Testis (tissue), 2 donors: ENCODE data around the gene KLHDC10.

Experiments
- POLR2A ChIP-seq: fragments of 450-650 bp; IDR thresholded peaks from one replicate; pipeline ENCODE4 v1.6.1; 2017; ENCODE audit warnings: antibody characterized with exemption, mild to moderate bottlenecking, moderate library complexity
- TF ChIP-seq, protein P1 (sequence below), 3 experiments: fragments of 450-650 bp in 2 of 3; fragments of 200-600 bp in 1 of 3; sonication (generic) in 1 of 3; IDR thresholded peaks; one replicate each; pipeline ENCODE4 v1.5.1; 2016 to 2019; ENCODE audit warnings: antibody characterized with exemption in 3 of 3, mild to moderate bottlenecking in 2 of 3, moderate library complexity in 1 of 3

DNA sequence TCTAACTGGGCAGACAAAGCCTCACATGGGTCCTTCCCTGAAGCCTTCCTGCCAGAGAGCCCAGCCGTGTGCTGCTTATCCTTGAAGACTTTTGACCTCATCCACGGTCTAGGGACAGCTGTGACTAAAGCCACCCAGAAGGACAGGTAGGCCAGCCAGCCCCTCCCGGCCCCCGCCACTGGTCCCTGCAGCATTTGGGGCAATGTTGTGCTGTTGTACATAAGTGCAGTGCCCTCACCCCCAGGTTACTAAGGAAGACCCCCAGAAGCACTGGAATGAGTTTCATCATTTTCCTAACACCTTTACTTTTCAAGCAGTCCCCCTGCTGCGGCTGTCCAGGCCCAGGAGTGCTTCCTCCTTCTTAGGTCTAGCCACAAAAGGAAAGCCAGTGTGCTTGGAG is 91.9 kb downstream of the KLHDC10 start:
- TF ChIP-seq, protein P1, sequence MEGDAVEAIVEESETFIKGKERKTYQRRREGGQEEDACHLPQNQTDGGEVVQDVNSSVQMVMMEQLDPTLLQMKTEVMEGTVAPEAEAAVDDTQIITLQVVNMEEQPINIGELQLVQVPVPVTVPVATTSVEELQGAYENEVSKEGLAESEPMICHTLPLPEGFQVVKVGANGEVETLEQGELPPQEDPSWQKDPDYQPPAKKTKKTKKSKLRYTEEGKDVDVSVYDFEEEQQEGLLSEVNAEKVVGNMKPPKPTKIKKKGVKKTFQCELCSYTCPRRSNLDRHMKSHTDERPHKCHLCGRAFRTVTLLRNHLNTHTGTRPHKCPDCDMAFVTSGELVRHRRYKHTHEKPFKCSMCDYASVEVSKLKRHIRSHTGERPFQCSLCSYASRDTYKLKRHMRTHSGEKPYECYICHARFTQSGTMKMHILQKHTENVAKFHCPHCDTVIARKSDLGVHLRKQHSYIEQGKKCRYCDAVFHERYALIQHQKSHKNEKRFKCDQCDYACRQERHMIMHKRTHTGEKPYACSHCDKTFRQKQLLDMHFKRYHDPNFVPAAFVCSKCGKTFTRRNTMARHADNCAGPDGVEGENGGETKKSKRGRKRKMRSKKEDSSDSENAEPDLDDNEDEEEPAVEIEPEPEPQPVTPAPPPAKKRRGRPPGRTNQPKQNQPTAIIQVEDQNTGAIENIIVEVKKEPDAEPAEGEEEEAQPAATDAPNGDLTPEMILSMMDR (IDR thresholded peaks at IDR 0.05) = no peak
- no peak for TF ChIP-seq POLR2A
